ENCODE measurements around the gene MAF.

The MAF gene

DNA sequence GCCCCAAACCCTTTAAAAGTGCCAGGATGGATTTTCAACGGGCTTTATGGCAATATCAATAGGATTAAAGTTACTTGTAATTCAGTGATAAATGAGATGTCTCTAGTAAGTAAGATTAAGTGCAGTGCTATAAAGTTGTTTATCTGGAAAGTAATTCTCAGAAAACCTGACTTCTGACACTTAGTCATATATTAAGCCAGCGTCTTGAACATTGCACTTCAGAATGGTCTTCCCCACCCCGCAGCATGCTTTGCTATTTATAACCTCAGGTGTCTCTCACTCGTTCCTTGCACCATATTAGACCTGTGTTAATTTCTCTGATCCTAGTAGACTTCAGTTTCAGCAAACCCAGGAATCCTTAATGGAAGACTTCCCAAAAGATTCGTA lies 2.1 kb upstream of the MAF start:
- Histone ChIP-seq H3K36me3 (replicated peaks) (no peaks in the 10 kb centered on the region), H3K27me3 (replicated peaks) (no peaks in the 10 kb centered on the region), H3K4me3 (ENCODE audit: low read depth, low read length) (no peak overlapping the region), H3K27ac (no peak overlapping the region)
- TF ChIP-seq, protein P1, sequence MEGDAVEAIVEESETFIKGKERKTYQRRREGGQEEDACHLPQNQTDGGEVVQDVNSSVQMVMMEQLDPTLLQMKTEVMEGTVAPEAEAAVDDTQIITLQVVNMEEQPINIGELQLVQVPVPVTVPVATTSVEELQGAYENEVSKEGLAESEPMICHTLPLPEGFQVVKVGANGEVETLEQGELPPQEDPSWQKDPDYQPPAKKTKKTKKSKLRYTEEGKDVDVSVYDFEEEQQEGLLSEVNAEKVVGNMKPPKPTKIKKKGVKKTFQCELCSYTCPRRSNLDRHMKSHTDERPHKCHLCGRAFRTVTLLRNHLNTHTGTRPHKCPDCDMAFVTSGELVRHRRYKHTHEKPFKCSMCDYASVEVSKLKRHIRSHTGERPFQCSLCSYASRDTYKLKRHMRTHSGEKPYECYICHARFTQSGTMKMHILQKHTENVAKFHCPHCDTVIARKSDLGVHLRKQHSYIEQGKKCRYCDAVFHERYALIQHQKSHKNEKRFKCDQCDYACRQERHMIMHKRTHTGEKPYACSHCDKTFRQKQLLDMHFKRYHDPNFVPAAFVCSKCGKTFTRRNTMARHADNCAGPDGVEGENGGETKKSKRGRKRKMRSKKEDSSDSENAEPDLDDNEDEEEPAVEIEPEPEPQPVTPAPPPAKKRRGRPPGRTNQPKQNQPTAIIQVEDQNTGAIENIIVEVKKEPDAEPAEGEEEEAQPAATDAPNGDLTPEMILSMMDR (IDR thresholded peaks at IDR 0.05; ENCODE audit: low read depth, low read length, missing control alignments), result no peak
- no peak for DNase-seq
- in situ Hi-C loops (cut with HindIII; ENCODE audit: low pct_ligation_motif_present, low sequenced_read_pairs), result no loop called here

DNA sequence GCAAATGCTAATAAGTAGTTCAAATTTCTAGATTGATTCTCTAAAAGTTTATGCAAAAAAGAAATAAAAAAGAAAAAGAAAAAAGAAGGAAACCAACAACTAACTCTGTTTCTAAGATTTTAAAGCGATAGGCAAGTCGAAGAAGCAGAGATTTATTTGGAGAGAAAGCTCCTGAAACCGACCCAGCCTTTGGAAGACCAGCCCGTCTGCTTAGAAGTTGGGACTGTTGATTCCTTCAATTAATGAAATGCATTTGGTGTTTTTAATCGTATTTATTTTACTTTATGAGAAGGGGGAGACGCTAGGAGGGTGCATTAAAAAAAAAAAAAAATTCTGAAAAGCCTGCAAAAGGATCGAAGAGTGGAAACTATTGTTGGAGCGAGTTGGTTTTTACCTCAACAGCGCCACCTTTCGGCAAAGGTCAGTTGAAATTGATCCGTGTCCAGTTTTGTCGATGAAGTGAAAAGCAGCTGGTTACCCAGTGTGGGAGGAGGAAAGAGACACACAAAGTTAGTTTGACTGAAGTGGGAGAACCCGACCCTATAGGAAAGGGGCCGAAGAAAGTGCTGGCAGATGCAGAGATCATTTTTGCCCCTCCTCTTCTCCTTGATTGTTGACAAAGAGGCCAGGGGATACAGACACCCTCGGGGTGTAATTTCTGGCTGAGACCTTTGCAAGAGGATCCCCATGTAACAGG lies 1.5 kb upstream of the MAF start:
- Histone ChIP-seq H3K4me3 (ENCODE audit: low read depth, low read length) (peak overlapping the region; percentile 83), H3K27ac (no peak overlapping the region), H3K36me3 (replicated peaks) (no peaks in the 10 kb centered on the region), H3K27me3 (replicated peaks) (no peaks in the 10 kb centered on the region)
- DNase-seq, result peak; percentile 78
- in situ Hi-C loops (cut with HindIII; ENCODE audit: low pct_ligation_motif_present, low sequenced_read_pairs), result no loop called here
- TF ChIP-seq, protein P1 (IDR thresholded peaks at IDR 0.05; ENCODE audit: low read depth, low read length, missing control alignments), result peak; percentile 82

DNA sequence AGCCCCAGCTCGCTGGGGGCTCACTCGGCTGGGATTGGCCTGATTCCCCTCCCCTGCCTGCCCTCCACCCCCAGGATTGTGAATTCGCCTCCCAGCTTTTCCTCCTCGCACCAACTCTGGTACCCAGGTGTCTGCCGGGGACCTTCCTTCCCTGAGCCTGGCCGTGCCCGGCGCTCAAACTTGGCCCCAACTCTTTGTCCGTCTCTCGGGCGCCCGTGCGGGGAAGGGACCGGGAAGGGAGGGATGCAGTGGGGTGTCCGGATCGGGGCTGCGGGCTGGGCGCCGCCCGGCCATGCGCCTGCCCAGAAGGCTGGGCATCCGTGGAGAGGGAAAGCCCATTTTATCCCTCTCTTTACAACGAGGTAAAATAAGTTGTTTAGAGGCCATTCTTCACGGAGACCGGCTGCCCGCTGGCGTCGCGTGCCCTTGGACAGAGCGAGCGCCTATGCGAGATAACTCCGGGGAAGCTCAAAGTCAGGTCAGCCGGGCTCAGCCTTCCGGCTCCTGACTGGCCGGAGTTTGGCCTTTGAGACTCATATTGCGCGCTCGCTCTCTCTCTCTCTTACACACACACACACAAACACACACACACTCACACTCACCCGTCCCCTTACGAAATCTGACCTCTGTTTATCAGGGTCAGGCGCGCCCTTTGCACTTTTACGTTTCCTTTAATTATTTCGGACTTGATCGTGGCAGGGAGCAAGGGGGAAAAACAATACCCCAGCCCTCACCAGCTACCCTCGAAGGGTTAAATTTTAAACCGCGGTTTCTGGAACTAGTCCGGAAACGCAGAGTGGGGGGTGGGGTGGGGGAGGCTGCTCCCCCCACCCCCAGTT lies 774 bp upstream of the MAF start:
- in situ Hi-C loops (cut with HindIII; ENCODE audit: low pct_ligation_motif_present, low sequenced_read_pairs), result no loop called here
- TF ChIP-seq, protein P1 (IDR thresholded peaks at IDR 0.05; ENCODE audit: low read depth, low read length, missing control alignments), result no peak
- Histone ChIP-seq H3K27ac (peak overlapping the region; percentile 16), H3K27me3 (replicated peaks) (no peaks in the 10 kb centered on the region), H3K36me3 (replicated peaks) (no peaks in the 10 kb centered on the region), H3K4me3 (ENCODE audit: low read depth, low read length) (peak overlapping the region; percentile 83)
- DNase-seq, result peak; percentile 34

DNA sequence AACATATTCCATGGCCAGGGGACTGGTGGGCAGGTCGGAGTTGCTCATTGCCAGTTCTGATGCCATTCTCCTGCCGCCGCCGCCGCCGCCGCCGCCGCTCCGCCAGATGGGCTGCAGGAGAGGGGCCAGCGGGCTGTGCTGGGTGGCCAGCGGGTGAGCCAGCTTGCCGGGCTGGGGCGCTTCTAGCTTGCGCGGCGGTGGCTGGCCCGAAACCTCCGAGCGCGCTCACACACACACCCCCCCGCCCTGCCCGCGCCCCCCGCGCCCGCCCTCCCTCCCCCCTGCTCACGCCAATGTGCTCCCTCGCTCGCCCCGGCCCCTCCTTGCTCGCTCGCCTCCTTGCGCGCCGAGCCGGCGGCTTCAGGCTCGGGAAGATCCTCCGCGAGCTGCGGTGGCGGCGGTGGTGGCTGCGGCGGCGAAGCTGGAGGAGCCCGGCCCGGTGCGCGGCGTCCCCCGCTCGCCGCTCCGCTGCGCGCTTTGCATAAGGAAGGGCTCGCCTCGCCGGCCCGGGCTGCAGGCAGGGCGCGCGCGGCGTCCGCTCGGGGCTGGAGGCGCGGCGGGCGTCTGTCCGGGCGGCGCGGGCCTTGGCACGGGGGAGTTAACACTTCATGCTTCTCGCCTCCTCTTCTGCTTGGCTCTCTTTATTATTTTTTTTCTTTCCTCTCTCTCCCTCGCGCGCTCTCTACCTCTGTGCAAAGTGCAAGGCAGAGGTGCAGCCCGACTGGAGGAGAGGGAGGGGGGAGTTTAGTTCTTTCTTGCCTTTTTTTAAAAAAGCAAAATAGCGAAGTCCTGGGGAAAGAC lies 500 bp downstream of the MAF start:
- in situ Hi-C loops (cut with HindIII; ENCODE audit: low pct_ligation_motif_present, low sequenced_read_pairs), result no loop called here
- H3K27me3 ChIP-seq (replicated peaks), result no peaks in the 10 kb centered on the region
- no peaks in the 10 kb centered on the region for H3K36me3 ChIP-seq (replicated peaks)
- H3K27ac ChIP-seq, result peak overlapping the region; percentile 16
- TF ChIP-seq, protein P1 (IDR thresholded peaks at IDR 0.05; ENCODE audit: low read depth, low read length, missing control alignments), result no peak
- no peak for DNase-seq
- H3K4me3 ChIP-seq (ENCODE audit: low read depth, low read length), result peak overlapping the region; percentile 83

DNA sequence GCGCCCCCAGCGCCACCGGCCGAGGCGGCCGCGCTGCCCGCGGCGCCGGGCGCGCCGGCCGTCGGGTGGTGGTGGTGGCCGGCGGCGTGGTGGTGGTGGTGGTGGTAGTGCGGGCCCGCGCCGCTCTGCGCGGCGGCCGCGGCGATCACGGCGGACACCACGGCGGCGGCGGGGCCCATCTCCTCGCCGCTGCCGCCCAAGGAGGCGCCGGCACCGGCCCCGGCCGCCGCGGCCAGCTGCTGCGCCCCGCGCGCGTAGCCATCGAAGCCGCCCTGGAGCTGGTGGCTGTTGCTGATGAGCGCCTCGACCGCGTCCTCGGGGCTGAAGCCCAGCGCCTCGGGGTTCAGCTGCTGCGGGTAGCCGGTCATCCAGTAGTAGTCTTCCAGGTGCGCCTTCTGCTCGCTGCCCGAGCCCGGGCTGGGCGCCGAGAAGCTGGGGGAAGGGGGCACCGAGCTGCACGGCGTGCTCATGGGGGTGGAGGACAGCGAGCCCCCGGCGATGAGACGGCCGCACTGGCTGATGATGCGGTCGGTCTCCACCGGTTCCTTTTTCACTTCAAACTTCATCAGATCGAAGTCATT lies 1.2 kb downstream of the MAF start:
- TF ChIP-seq, protein P1 (IDR thresholded peaks at IDR 0.05; ENCODE audit: low read depth, low read length, missing control alignments), result no peak
- DNase-seq, result no peak
- in situ Hi-C loops (cut with HindIII; ENCODE audit: low pct_ligation_motif_present, low sequenced_read_pairs), result no loop called here
- Histone ChIP-seq H3K4me3 (ENCODE audit: low read depth, low read length) (peak overlapping the region; percentile 83), H3K36me3 (replicated peaks) (no peaks in the 10 kb centered on the region), H3K27ac (no peak overlapping the region), H3K27me3 (replicated peaks) (no peaks in the 10 kb centered on the region)

Measured in brain microvascular endothelial cell (primary cell).